GM12878 (cell line): ENCODE measurements around the gene KCTD19. TPM values are rescaled to one million over a fixed set of nuclear protein-coding genes. Genes with fewer than 3 reads are reported as not detected.
"Not testable (repeated sequence)": the region's sequence is repeated elsewhere in the genome, so short reads cannot be mapped to it uniquely, and the experiment has no call there.

ENCODE experiments used
- ATAC-seq: fragments of 200-7000 bp; cut with Tn5 transposase; 3 replicates; pipeline ENCODE4 v1.9.1; 2020; ENCODE audit warnings: mild to moderate bottlenecking, moderate library complexity
- BruUV-seq: library from RNA; stranded (reverse); fragments of 400-500 nt; replicated peaks from 2 replicates; lab custom pipeline; 2021; lab: Mats Ljungman, UMichigan
- CTCF ChIA-PET: fragments of 300-600 bp; sonication (Branson Sonifier 250); formaldehyde crosslinking; extraction: SDS; loops from one replicate; lab custom pipeline; 2021; ENCODE audit warnings: inconsistent platforms; lab: Yijun Ruan, JAX
- POLR2A ChIA-PET: fragments of 350-600 bp; formaldehyde crosslinking; extraction: SDS; loops from one replicate; lab custom pipeline; 2021; ENCODE audit warnings: inconsistent platforms; lab: Charles Lee
- RAD21 ChIA-PET: fragments of 300-600 bp; sonication (Branson Sonifier 250); formaldehyde crosslinking; loops from one replicate; lab custom pipeline; 2023; ENCODE audit warnings: antibody characterized with exemption; ENCODE audit not compliant: unreplicated experiment; lab: Charles Lee
- SMC1A ChIA-PET: fragments of 300-600 bp; sonication (Branson Sonifier 250); formaldehyde crosslinking; loops from one replicate; lab custom pipeline; 2023; ENCODE audit not compliant: unreplicated experiment, uncharacterized antibody; lab: Charles Lee
- DNase-seq: peaks from one replicate; pipeline ENCODE4 v3.0.0-alpha.2; 2011; ENCODE audit warnings: low read depth, low spot score
- FAIRE-seq: peaks from 3 replicates; lab custom pipeline; 2011; peaks lifted over from hg19 to GRCh38; lab: Jason Lieb, UNC
- H2AFZ ChIP-seq: 2 replicates; pipeline ENCODE4 v1.6.0; 2011; ENCODE audit warnings: low read depth, low read length, control low read depth; ENCODE audit not compliant: control insufficient read depth
- H3K27ac ChIP-seq: 2 replicates; pipeline ENCODE4 v1.5.1; 2011; ENCODE audit warnings: control low read depth; ENCODE audit not compliant: control insufficient read depth, insufficient read depth
- H3K27me3 ChIP-seq, 2 experiments: replicated peaks in 1 of 2; 2 replicates each; pipeline versions ENCODE4 v1.6.0 to v1.6.1; 2011; ENCODE audit warnings: low read length in 1 of 2; ENCODE audit not compliant: control insufficient read depth in 2 of 2, insufficient read depth in 2 of 2
- H3K36me3 ChIP-seq, 2 experiments: 2 replicates each; pipeline ENCODE4 v1.5.1; 2011; ENCODE audit warnings: low read length in 1 of 2; ENCODE audit not compliant: control insufficient read depth in 2 of 2, insufficient read depth in 2 of 2
- H3K4me1 ChIP-seq: 2 replicates; pipeline ENCODE4 v1.6.1; 2011; ENCODE audit warnings: mild to moderate bottlenecking, low read length, moderate library complexity, mixed read lengths; ENCODE audit not compliant: control insufficient read depth, insufficient read depth
- H3K4me2 ChIP-seq: 2 replicates; pipeline ENCODE4 v1.6.0; 2011; ENCODE audit warnings: control low read depth; ENCODE audit not compliant: control insufficient read depth, insufficient read depth
- H3K4me3 ChIP-seq: fragments of 200-600 bp; sonication (generic); 2 replicates; pipeline ENCODE4 v1.5.1; 2016
- H3K79me2 ChIP-seq: 2 replicates; pipeline ENCODE4 v1.6.0; 2011; ENCODE audit warnings: low read length; ENCODE audit not compliant: control insufficient read depth, insufficient read depth
- H3K9ac ChIP-seq: 2 replicates; pipeline ENCODE4 v1.8.0; 2011; ENCODE audit warnings: low read length, control low read depth, mixed read lengths; ENCODE audit not compliant: control insufficient read depth, insufficient read depth
- H3K9me3 ChIP-seq: replicated peaks from 3 replicates; pipeline ENCODE4 v1.5.1; 2011; ENCODE audit warnings: mild to moderate bottlenecking, low read length; ENCODE audit not compliant: control insufficient read depth, insufficient read depth
- H4K20me1 ChIP-seq: 2 replicates; pipeline ENCODE4 v1.6.0; 2011; ENCODE audit not compliant: control insufficient read depth, insufficient read depth
- FOXK2 ChIP-seq: fragments of 450-650 bp; IDR thresholded peaks from 2 replicates; pipeline ENCODE4 v1.6.1; 2017; ENCODE audit warnings: mild to moderate bottlenecking, moderate library complexity
- JUND ChIP-seq: IDR thresholded peaks from 2 replicates; pipeline ENCODE4 v1.6.1; 2012; ENCODE audit warnings: low read depth, mild to moderate bottlenecking, low read length, improper control_type of control experiment, moderate library complexity
- MEF2A ChIP-seq: IDR thresholded peaks from 2 replicates; pipeline ENCODE4 v1.6.1; 2011; ENCODE audit warnings: low read depth, mild to moderate bottlenecking, low read length, moderate library complexity; ENCODE audit not compliant: insufficient read depth
- NR2F1 ChIP-seq: fragments of 450-650 bp; conservative IDR thresholded peaks from 2 replicates; pipeline ENCODE4 v1.6.1; 2017; ENCODE audit warnings: mild to moderate bottlenecking
- RUNX3 ChIP-seq: IDR thresholded peaks from 2 replicates; pipeline ENCODE4 v1.6.1; 2012; ENCODE audit warnings: low read length, inconsistent platforms
- SPI1 ChIP-seq: IDR thresholded peaks from 2 replicates; pipeline ENCODE4 v1.6.1; 2011; ENCODE audit warnings: low read depth, mild to moderate bottlenecking, low read length, moderate library complexity, borderline replicate concordance; ENCODE audit not compliant: insufficient read depth
- YBX1 ChIP-seq: fragments of 450-650 bp; IDR thresholded peaks from 2 replicates; pipeline ENCODE4 v1.6.1; 2016; ENCODE audit warnings: antibody characterized with exemption
- WGBS: methylation state at CpG from one replicate; pipeline ENCODE4 v1.1.6; 2016; ENCODE audit warnings: low lambda C conversion rate; ENCODE audit not compliant: insufficient replicate concordance, insufficient coverage; ENCODE audit errors: missing lambda C conversion rate; 5-methylcytosine and 5-hydroxymethylcytosine counted together
- in situ Hi-C: fragments of 300-500 bp; cut with MboI; formaldehyde crosslinking; loops from 9 replicates; pipeline ENCODE4 v1.14.3; 2018; ENCODE audit warnings: mixed read lengths
- intact Hi-C: fragments of 100-400 bp; cut with micrococcal nuclease; formaldehyde crosslinking; loops from one replicate; pipeline ENCODE4 v1.14.2; 2022; ENCODE audit not compliant: unreplicated experiment
- polyA plus RNA-seq, 11 experiments: library from polyadenylated mRNA; depleted of rRNA in 4 of 11; unstranded in 6 of 11; stranded (reverse) in 5 of 11; fragments of >200 nt; fragmentation: Nextera tagmentation in 4 of 11; fragmentation: Illumina TruSeq in 1 of 11; extraction: Ambion mirVana in 4 of 11; extraction: Trizol in 1 of 11; gene quantifications; 1 replicate in 1 of 11; 2 replicates in 10 of 11; pipeline versions ENCODE4 v1.2.1 to v1.2.3, GENCODE V29; 2011 to 2016; ENCODE audit warnings: inconsistent platforms in 2 of 11, missing spikeins in 2 of 11, low read depth in 1 of 11
- total RNA-seq, 4 experiments: library from RNA; depleted of rRNA in 3 of 4; stranded (reverse); fragments of >200 nt in 3 of 4; fragmentation: Illumina TruSeq in 1 of 4; extraction: Trizol in 1 of 4; gene quantifications; 2 replicates each; pipeline versions ENCODE4 v1.2.1 to v1.2.3, GENCODE V29; 2013 to 2021
- TF ChIP-seq, protein P1 (sequence below): fragments of 450-650 bp; IDR thresholded peaks from 2 replicates; pipeline ENCODE4 v1.6.1; 2016; ENCODE audit warnings: mild to moderate bottlenecking
- TF ChIP-seq, protein P2 (sequence below): fragments of 450-650 bp; formaldehyde crosslinking; IDR thresholded peaks from 2 replicates; pipeline ENCODE4 v1.5.0; 2022; ENCODE audit warnings: mild to moderate bottlenecking, missing genetic modification characterization

Gene KCTD19
- total and polyA plus RNA-seq, 10 of the 15 experiments (the other 5 are each of a cell fraction or from before 2014, with no cell fraction given): 1.6 to 8.9 (median 3.9) TPM

DNA sequence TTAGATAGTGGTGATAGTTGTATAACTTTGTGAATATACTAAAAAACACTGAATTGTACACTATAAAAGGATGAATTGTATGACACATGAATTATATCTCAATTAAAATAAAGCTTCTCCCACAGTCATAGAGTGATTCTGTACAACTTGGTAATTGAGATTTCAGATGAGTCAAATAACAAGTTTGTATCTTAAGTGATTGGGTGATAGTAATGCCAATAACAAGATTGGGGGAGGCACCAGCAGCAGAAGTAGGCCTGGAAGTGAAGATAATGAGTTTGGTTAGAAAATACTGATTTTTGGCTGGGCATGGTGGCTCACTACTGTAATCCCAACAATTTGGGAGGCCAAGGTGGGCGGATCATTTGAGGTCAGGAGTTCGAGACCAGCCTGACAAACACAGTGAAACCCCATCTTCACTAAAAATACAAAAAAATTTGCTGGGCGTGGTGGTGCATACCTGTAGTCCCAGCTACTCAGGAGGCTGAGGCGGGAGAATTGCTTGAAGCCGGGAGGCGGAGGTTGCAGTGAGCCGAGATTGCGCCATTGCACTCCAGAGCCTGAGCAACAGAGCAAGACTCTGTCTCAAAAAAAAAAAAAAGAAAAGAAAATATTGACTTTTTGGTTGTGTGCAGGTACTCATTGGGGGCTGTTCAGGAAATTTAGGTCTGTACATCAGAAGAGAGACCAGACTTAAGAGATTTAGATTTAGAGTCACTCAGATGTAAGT, 33.2 kb upstream of the KCTD19 start:
- H3K9ac ChIP-seq, DNase-seq, H4K20me1 ChIP-seq, H3K79me2 ChIP-seq, H3K9me3 ChIP-seq, H2AFZ ChIP-seq, H3K27me3 ChIP-seq, ATAC-seq, in situ Hi-C loops, H3K4me1 ChIP-seq, H3K27ac ChIP-seq, FAIRE-seq, BruUV-seq, H3K36me3 ChIP-seq, CTCF ChIA-PET, RAD21 ChIA-PET, H3K4me2 ChIP-seq, intact Hi-C loops, H3K4me3 ChIP-seq: not testable (repeated sequence)
- TF ChIP-seq, protein P1, sequence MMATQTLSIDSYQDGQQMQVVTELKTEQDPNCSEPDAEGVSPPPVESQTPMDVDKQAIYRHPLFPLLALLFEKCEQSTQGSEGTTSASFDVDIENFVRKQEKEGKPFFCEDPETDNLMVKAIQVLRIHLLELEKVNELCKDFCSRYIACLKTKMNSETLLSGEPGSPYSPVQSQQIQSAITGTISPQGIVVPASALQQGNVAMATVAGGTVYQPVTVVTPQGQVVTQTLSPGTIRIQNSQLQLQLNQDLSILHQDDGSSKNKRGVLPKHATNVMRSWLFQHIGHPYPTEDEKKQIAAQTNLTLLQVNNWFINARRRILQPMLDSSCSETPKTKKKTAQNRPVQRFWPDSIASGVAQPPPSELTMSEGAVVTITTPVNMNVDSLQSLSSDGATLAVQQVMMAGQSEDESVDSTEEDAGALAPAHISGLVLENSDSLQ: peak; percentile 38
- WGBS: 55% methylated on average over 8 of the region's 8 CpGs
- ChIA-PET SMC1A (interaction anchor here (0.7 kb wide), 1 partner anchor 632 kb away, joined by 3 read pairs; no protein-coding TSS in a partner anchor), POLR2A (interaction anchor here (0.7 kb wide), 1 partner anchor 1967 kb away, joined by 4 read pairs; no protein-coding TSS in a partner anchor)

DNA sequence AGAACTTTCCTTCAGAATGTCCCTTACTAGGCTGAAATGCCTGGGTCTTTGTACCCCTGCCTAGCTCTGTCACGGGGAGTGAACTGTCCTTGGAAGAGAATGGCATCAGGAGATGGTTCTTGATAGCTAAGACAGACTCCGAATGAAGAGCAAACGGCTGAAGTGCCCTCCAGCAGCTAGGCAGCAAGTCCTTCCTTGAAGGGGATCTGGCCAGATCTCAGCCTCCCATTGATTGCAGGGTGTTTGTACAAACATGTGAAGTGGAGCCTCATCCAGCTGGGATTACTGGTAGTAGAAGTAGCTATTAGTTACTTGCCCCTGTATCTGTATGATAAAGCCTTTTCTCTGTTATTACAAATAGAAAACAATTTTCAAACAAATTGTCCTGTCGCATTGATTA, 31.0 kb upstream of the KCTD19 start:
- intact Hi-C loops (no loop called here), in situ Hi-C loops (no loop called here)
- ChIA-PET RAD21 (no interaction called here), CTCF (interaction anchor here (1.0 to 1.3 kb wide), 4 partner anchors 11 to 73 kb away, joined by 3 to 5 read pairs (median 4); no protein-coding TSS in a partner anchor), SMC1A (interaction anchor here (0.6 to 0.7 kb wide), 2 partner anchors 96 to 175 kb away, joined by 3 to 4 read pairs; no protein-coding TSS in a partner anchor), POLR2A (no interaction called here)
- ATAC-seq: no peak
- DNase-seq: no peak
- Histone ChIP-seq H3K27me3 (peaks cover 0 to 2% of the 10 kb centered on the region in 2 experiments; a peak in 1 of 4 replicates), H3K9me3 (no peaks in the 10 kb centered on the region), H3K36me3 (no peaks in the 10 kb centered on the region), H3K79me2 (no peaks in the 10 kb centered on the region), H2AFZ (no peak overlapping the region), H3K4me3 (no peak overlapping the region), H3K4me1 (no peaks in the 10 kb centered on the region), H3K4me2 (no peak overlapping the region), H3K27ac (no peak overlapping the region), H4K20me1 (no peaks in the 10 kb centered on the region), H3K9ac (no peak overlapping the region)
- 63% methylated on average over 4 of the region's 4 CpGs for WGBS
- FAIRE-seq: no peak
- no TSS peak for BruUV-seq
- no peak for TF ChIP-seq JUND
- TF ChIP-seq, protein P2, sequence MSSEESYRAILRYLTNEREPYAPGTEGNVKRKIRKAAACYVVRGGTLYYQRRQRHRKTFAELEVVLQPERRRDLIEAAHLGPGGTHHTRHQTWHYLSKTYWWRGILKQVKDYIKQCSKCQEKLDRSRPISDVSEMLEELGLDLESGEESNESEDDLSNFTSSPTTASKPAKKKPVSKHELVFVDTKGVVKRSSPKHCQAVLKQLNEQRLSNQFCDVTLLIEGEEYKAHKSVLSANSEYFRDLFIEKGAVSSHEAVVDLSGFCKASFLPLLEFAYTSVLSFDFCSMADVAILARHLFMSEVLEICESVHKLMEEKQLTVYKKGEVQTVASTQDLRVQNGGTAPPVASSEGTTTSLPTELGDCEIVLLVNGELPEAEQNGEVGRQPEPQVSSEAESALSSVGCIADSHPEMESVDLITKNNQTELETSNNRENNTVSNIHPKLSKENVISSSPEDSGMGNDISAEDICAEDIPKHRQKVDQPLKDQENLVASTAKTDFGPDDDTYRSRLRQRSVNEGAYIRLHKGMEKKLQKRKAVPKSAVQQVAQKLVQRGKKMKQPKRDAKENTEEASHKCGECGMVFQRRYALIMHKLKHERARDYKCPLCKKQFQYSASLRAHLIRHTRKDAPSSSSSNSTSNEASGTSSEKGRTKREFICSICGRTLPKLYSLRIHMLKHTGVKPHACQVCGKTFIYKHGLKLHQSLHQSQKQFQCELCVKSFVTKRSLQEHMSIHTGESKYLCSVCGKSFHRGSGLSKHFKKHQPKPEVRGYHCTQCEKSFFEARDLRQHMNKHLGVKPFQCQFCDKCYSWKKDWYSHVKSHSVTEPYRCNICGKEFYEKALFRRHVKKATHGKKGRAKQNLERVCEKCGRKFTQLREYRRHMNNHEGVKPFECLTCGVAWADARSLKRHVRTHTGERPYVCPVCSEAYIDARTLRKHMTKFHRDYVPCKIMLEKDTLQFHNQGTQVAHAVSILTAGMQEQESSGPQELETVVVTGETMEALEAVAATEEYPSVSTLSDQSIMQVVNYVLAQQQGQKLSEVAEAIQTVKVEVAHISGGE (CRISPR knock-in tag): no peak
- TF ChIP-seq MEF2A: no peak
- TF ChIP-seq FOXK2: no peak
- no peak for TF ChIP-seq NR2F1
- no peak for TF ChIP-seq RUNX3
- no peak for TF ChIP-seq SPI1
- TF ChIP-seq YBX1: no peak
